Activated CD8-positive, alpha-beta memory T cell treated with anti-CD3 and anti-CD28 coated beads, Interleukin-2, amount 50 U/mL, for 1 hour (primary cell): ENCODE results near the gene SHISA4.
"Not testable (repeated sequence)": the region's sequence is repeated elsewhere in the genome, so short reads cannot be mapped to it uniquely, and the experiment has no call there.

ENCODE experiments used
- DNase-seq: peaks from one replicate; pipeline ENCODE4 v3.0.0-alpha.2; 2020; ENCODE audit errors: extremely low read depth

The SHISA4 gene

GRCh38 chr1:201928266-201928665, 39.6 kb downstream of the SHISA4 start:
- no peak for DNase-seq

DNA sequence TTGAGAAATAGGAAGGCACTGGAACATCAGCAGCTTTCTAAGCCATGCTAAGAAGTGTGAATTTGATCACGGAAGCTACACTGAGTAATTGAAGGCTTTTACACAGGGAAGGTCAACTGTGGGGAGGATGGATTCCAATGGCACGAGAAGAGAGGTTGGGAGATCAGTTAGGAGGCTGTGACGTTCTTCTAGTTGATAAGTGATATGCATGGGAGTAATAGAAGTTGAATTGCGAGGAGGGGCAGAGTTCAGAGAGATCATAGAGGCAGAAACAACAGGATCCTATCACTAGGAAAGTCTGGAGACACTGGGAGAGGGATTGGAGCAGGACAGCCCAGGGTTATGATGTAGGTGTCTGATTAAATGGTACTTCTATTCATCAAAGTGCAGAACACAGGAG, 41.4 kb downstream of the SHISA4 start:
- no peak for DNase-seq

DNA sequence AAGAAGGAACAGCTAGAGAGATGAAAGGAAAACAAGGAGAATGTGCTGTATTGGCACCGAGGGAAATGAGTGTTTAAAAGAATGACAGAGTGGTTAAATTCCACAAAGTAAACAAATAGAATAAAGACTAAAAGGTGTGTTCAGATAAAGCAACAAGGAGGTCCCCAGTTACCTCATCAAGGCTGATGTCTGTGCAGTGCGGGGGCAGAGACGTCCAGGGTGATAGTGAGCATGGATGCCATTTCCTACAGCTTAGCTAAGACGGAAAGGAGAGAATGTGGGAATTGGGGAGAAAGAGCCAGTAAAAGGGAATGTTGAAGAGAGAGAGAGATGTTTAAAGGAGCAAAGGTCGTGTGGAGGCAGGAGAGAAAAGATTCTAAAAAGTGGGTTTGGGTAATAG, 42.1 kb downstream of the SHISA4 start:
- no peak for DNase-seq

DNA sequence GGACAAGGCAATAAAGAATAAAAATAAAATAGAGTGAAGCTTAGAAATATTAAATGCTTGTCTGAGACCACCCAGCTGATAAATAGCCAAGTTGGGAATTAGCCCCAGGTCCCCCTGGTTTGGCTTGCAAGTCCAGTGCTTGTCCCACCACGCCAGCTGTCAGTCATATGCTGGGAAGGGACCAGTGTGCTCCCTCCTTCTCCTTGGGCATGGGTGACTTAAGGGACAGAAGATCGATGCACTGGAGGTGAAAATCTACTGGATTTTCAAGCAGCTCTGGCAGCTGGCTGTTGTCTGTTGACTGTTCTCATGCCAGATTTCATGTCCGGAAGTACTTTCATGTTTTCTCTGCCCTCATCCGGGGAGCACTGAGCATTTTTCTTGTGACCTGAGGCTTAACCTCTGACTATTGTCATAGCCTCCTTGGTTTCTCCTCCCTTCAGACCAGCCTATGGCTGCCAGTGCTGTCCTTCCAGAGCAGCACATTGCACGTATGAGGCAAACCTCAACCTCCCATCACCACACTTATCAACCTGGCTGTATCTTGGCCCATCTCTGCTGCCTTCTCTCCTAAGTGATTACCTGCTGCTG, 45.2 kb downstream of the SHISA4 start:
- no peak for DNase-seq

DNA sequence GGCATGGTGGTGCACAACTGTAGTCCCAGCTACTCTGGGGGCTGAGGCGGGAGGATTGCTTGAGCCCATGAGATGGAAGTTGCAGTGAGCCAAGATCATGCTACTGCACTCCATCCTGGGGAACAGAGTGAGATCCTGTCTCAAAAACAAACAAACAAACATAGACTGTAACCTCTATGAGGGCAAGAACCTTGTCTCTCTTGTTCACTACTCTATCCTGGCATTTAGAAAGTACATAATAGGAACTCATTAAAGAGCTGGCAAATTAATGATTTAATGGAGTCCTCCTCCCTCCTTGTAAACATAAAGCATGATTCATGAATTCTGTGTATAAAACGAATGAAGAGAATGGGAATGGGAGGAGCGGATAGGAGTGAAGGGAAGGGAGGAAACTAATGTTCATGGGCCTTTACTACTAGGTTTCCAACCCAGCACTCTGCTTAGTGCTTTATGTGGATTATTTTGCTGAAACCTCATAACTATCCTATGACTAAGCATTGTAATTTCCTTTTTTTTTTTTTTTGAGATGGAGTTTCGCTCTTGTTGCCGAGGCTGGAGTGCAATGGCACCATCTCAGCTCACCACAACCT, 49.0 kb downstream of the SHISA4 start:
- no peak for DNase-seq

DNA sequence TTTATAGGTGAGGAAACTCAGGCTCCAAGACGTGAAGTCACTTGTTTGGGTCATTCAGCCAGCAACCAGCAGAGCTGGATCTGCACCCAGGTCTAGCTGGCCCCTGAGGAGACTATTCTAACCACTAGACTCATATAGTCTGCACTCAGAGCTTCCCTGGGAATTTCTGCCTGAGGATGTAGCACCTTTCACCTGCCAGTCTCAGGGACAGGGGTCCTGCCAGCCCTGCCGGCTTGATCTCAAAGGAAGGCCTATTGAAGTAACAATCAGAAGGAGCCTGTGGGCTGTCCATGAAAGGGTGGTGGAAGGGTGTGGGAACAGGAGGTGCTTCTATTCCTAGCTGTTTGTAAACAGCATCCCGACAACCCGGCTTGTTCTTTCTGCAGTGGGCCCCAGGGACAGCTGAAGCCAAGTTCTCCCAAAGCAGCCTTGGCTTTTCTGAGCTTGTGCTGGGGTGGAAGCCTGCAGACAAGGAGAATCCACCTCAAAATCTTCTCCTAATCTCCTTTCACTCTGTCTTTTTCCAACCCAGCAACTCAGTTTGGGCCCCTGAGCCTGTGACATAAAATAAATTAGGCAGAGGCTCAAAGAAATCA, 49.8 kb downstream of the SHISA4 start:
- DNase-seq = no peak

- no peak for DNase-seq
Measured at GRCh38 chr1:201939148-201939547, 50.5 kb downstream of the SHISA4 start.

DNA sequence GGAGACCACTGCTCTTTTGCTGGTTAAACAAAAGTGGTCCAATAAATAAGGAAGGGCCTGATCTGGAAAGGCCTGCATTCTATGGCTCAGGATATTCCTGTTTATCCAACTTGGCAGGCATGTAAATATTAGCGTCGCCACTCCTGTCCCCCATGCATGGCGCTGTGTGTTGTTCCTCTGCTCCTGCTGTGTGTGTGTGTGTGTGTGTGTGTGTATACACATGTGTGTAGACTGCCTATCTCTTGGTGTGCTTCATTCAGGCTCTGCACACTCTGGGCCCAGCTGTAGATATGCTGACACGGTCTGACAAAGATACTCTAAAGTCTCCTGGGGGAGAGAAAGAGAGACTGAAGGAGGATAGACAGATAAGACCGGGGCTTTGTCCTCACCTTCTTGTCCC, 50.9 kb downstream of the SHISA4 start:
- no peak for DNase-seq

GRCh38 chr1:201940316-201940715, 51.6 kb downstream of the SHISA4 start:
- not testable (repeated sequence) for DNase-seq

DNA sequence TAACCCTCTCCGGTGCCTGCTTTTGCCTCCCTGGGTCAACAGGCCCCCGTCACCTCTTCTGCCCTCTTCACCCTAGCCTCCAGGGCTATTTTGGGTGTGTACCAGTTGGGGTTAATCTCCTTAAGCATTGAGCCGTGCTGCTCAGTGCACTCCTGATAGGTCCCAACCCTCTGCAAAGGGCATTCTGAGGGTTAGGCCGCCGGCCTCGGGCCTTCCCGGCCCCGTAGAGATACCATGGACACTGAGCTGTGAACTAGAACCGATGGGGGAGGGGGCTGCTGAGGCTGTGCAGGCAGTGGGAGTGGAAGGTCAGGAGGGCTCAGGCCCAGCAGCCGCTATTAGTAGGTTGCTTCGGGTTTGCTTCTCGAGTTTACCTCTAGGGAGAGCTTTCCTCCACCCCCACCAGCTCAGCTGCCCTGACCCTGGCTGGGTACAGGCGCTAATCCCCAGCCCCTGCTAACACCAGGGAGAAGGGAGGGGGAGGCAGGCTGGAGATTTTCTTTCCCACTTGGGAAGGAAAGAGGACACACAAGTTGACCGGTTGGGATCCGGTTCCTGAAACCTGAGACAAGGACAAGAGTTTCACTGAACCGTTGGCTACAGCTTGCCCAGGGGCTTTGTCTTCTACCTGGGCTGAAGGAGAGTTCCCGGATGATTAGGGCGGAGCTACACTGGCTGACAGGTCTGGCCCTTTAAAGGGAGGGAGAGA, 52.9 kb downstream of the SHISA4 start:
- no peak for DNase-seq

GRCh38 chr1:201942129-201942495, 53.4 kb downstream of the SHISA4 start:
- DNase-seq = no peak
